GM12878 (cell line): ENCODE results near the gene RETSAT. TPM values are rescaled to one million over a fixed set of nuclear protein-coding genes. Genes with fewer than 3 reads are reported as not detected.

Experiments
- CHD2 ChIP-seq: IDR thresholded peaks from 2 replicates; pipeline ENCODE4 v1.6.1; 2011; ENCODE audit warnings: low read depth, low read length, improper control_type of control experiment, borderline replicate concordance
- ELK1 ChIP-seq: IDR thresholded peaks from 2 replicates; pipeline ENCODE4 v1.6.1; 2012; ENCODE audit warnings: low read depth, low read length, improper control_type of control experiment
- FOXK2 ChIP-seq: fragments of 450-650 bp; IDR thresholded peaks from 2 replicates; pipeline ENCODE4 v1.6.1; 2017; ENCODE audit warnings: mild to moderate bottlenecking, moderate library complexity
- IKZF1 ChIP-seq: fragments of 450-650 bp; conservative IDR thresholded peaks from 2 replicates; pipeline ENCODE4 v1.6.1; 2017; ENCODE audit warnings: antibody characterized with exemption, mild to moderate bottlenecking
- JUNB ChIP-seq: IDR thresholded peaks from 2 replicates; pipeline ENCODE4 v1.6.1; 2016; ENCODE audit warnings: antibody characterized with exemption, mild to moderate bottlenecking
- MEF2A ChIP-seq: IDR thresholded peaks from 2 replicates; pipeline ENCODE4 v1.6.1; 2011; ENCODE audit warnings: low read depth, mild to moderate bottlenecking, low read length, moderate library complexity; ENCODE audit not compliant: insufficient read depth
- MTA3 ChIP-seq: IDR thresholded peaks from 2 replicates; pipeline ENCODE4 v1.6.1; 2012; ENCODE audit warnings: low read length, inconsistent platforms, borderline replicate concordance
- POLR2AphosphoS5 ChIP-seq: IDR thresholded peaks from 2 replicates; pipeline ENCODE4 v1.6.1; 2011; ENCODE audit warnings: mild to moderate bottlenecking, low read length, inconsistent platforms
- POU2F2 ChIP-seq: IDR thresholded peaks from 3 replicates; pipeline ENCODE4 v1.6.1; 2011; ENCODE audit warnings: low read depth, mild to moderate bottlenecking, low read length, borderline replicate concordance
- RELA ChIP-seq: fragments of 450-650 bp; IDR thresholded peaks from 2 replicates; pipeline ENCODE4 v1.8.0; 2014; ENCODE audit warnings: borderline replicate concordance; ENCODE audit not compliant: partially characterized antibody
- RELB ChIP-seq: fragments of 450-650 bp; IDR thresholded peaks from 2 replicates; pipeline ENCODE4 v1.6.1; 2017; ENCODE audit warnings: low read depth, mild to moderate bottlenecking, moderate library complexity
- SMC3 ChIP-seq: IDR thresholded peaks from 2 replicates; pipeline ENCODE4 v1.6.1; 2011; ENCODE audit warnings: low read length, improper control_type of control experiment, borderline replicate concordance
- SP1 ChIP-seq: IDR thresholded peaks from one replicate; pipeline ENCODE4 v1.6.1; 2011; ENCODE audit warnings: low read depth, low read length
- TARDBP ChIP-seq: IDR thresholded peaks from 2 replicates; pipeline ENCODE4 v1.6.1; 2016; ENCODE audit warnings: borderline replicate concordance
- ZBTB11 ChIP-seq: fragments of 450-650 bp; formaldehyde crosslinking; IDR thresholded peaks from 2 replicates; pipeline ENCODE4 v1.5.0; 2022; ENCODE audit warnings: mild to moderate bottlenecking, missing genetic modification characterization
- ZNF622 ChIP-seq: fragments of 450-650 bp; IDR thresholded peaks from 2 replicates; pipeline ENCODE4 v1.6.1; 2017; ENCODE audit warnings: mild to moderate bottlenecking, inconsistent platforms
- polyA plus RNA-seq, 11 experiments: library from polyadenylated mRNA; depleted of rRNA in 4 of 11; unstranded in 6 of 11; stranded (reverse) in 5 of 11; fragments of >200 nt; fragmentation: Nextera tagmentation in 4 of 11; fragmentation: Illumina TruSeq in 1 of 11; extraction: Ambion mirVana in 4 of 11; extraction: Trizol in 1 of 11; gene quantifications; 1 replicate in 1 of 11; 2 replicates in 10 of 11; pipeline versions ENCODE4 v1.2.1 to v1.2.3, GENCODE V29; 2011 to 2016; ENCODE audit warnings: inconsistent platforms in 2 of 11, missing spikeins in 2 of 11, low read depth in 1 of 11
- total RNA-seq, 4 experiments: library from RNA; depleted of rRNA in 3 of 4; stranded (reverse); fragments of >200 nt in 3 of 4; fragmentation: Illumina TruSeq in 1 of 4; extraction: Trizol in 1 of 4; gene quantifications; 2 replicates each; pipeline versions ENCODE4 v1.2.1 to v1.2.3, GENCODE V29; 2013 to 2021
- TF ChIP-seq, protein P1 (sequence below): IDR thresholded peaks from 2 replicates; pipeline ENCODE4 v1.6.1; 2012; ENCODE audit warnings: mild to moderate bottlenecking, low read depth, low read length
- TF ChIP-seq, protein P2 (sequence below): IDR thresholded peaks from 2 replicates; pipeline ENCODE4 v1.6.1; 2011; ENCODE audit warnings: mild to moderate bottlenecking, low read depth, low read length, moderate library complexity; ENCODE audit not compliant: insufficient replicate concordance

RETSAT gene
- total and polyA plus RNA-seq, 10 of the 15 experiments (the other 5 are each of a cell fraction or from before 2014, with no cell fraction given), result 3.3 to 28.8 (median 22.0) TPM

GRCh38 chr2:85354286-85355072, at the start of gene RETSAT, which contains the start of gene ELMOD3 (continued):
- TF ChIP-seq ELK1 (0 out of 2 replicates have a peak, but pooled peaks have one; percentile 49), POLR2AphosphoS5 (peak; percentile 99), ZBTB11 (CRISPR knock-in tag) (no peak), SP1 (peak; percentile 76), CHD2 (peak; percentile 73), TARDBP (peak; percentile 83; the same call in 1 of the 2 replicates), RELB (peak; percentile 82; the same call in 1 of the 2 replicates), SMC3 (peak; percentile 15; the same call in 1 of the 2 replicates), MEF2A (0 out of 2 replicates have a peak, but pooled peaks have one; percentile 56), POU2F2 (peak; percentile 84), FOXK2 (no peak), JUNB (no peak), IKZF1 (peak; percentile 95), ZNF622 (no peak), MTA3 (no peak), RELA (peak; percentile 62)
- TF ChIP-seq, protein P1, sequence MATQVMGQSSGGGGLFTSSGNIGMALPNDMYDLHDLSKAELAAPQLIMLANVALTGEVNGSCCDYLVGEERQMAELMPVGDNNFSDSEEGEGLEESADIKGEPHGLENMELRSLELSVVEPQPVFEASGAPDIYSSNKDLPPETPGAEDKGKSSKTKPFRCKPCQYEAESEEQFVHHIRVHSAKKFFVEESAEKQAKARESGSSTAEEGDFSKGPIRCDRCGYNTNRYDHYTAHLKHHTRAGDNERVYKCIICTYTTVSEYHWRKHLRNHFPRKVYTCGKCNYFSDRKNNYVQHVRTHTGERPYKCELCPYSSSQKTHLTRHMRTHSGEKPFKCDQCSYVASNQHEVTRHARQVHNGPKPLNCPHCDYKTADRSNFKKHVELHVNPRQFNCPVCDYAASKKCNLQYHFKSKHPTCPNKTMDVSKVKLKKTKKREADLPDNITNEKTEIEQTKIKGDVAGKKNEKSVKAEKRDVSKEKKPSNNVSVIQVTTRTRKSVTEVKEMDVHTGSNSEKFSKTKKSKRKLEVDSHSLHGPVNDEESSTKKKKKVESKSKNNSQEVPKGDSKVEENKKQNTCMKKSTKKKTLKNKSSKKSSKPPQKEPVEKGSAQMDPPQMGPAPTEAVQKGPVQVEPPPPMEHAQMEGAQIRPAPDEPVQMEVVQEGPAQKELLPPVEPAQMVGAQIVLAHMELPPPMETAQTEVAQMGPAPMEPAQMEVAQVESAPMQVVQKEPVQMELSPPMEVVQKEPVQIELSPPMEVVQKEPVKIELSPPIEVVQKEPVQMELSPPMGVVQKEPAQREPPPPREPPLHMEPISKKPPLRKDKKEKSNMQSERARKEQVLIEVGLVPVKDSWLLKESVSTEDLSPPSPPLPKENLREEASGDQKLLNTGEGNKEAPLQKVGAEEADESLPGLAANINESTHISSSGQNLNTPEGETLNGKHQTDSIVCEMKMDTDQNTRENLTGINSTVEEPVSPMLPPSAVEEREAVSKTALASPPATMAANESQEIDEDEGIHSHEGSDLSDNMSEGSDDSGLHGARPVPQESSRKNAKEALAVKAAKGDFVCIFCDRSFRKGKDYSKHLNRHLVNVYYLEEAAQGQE, result peak; percentile 62
- TF ChIP-seq, protein P2, sequence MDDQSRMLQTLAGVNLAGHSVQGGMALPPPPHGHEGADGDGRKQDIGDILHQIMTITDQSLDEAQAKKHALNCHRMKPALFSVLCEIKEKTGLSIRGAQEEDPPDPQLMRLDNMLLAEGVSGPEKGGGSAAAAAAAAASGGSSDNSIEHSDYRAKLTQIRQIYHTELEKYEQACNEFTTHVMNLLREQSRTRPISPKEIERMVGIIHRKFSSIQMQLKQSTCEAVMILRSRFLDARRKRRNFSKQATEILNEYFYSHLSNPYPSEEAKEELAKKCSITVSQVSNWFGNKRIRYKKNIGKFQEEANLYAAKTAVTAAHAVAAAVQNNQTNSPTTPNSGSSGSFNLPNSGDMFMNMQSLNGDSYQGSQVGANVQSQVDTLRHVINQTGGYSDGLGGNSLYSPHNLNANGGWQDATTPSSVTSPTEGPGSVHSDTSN, result peak; percentile 30
